DMS 273 (cell line): ENCODE measurements around the gene NHLRC4.
A peak's percentile ranks its signal among the peaks of the same experiment; 100 is the strongest.

Experiments used
- DNase-seq: peaks from one replicate; lab custom pipeline; 2025; ENCODE audit not compliant: unreplicated experiment; lab: John Stamatoyannopoulos, UW

Gene NHLRC4

GRCh38 chr16:566475-567372, at the start of gene NHLRC4:
Gene NHLRC4 (plus strand): TSS chr16:567005. CDS start chr16:568048, 1,043 bp downstream.
- peak; percentile 73 for DNase-seq

- DNase-seq, result no peak
Measured at GRCh38 chr16:518858-519257, 47.9 kb upstream of the NHLRC4 start.

- DNase-seq, result no peak
Measured at GRCh38 chr16:519425-519824, 47.4 kb upstream of the NHLRC4 start.

- DNase-seq, result no peak
Measured at GRCh38 chr16:519841-520687, 46.7 kb upstream of the NHLRC4 start.

GRCh38 chr16:520847-521246, 46.0 kb upstream of the NHLRC4 start:
- DNase-seq, result no peak

GRCh38 chr16:521381-522210, 45.2 kb upstream of the NHLRC4 start:
- DNase-seq, result no peak

- peak; percentile 44 for DNase-seq
Measured at GRCh38 chr16:522320-523096, 44.3 kb upstream of the NHLRC4 start.

GRCh38 chr16:523097-523741, 43.6 kb upstream of the NHLRC4 start:
- DNase-seq, result no peak

- no peak for DNase-seq
Measured at GRCh38 chr16:524274-525040, 42.3 kb upstream of the NHLRC4 start.

GRCh38 chr16:525123-525519, 41.7 kb upstream of the NHLRC4 start:
- no peak for DNase-seq

GRCh38 chr16:525520-526180, 41.2 kb upstream of the NHLRC4 start:
- peak; percentile 47 for DNase-seq

- DNase-seq, result peak; percentile 78
Measured at GRCh38 chr16:526181-527014, 40.4 kb upstream of the NHLRC4 start.

GRCh38 chr16:527015-527903, 39.5 kb upstream of the NHLRC4 start, which contains the start of gene CAPN15:
Gene CAPN15 (plus strand): TSS chr16:527712. CDS start chr16:546839, 19,127 bp downstream.
- peak; percentile 95 for DNase-seq

GRCh38 chr16:528111-529011, 38.4 kb upstream of the NHLRC4 start:
- peak; percentile 68 for DNase-seq

GRCh38 chr16:529012-529575, 37.7 kb upstream of the NHLRC4 start:
- peak; percentile 45 for DNase-seq
